HG02870 (cell line): ENCODE measurements around the gene DLL3.
A peak's percentile ranks its signal among the peaks of the same experiment; 100 is the strongest.

ENCODE experiments used
- ATAC-seq: cut with Tn5 transposase; IDR thresholded peaks from one replicate; pipeline ENCODE4 v1.9.1; 2021; ENCODE audit warnings: mild to moderate bottlenecking, moderate library complexity; ENCODE audit not compliant: unreplicated experiment

The DLL3 gene

GRCh38 chr19:39515551-39516191, 16.9 kb downstream of the DLL3 start:
- ATAC-seq, result no peak

- no peak for ATAC-seq
These were observed 17.5 kb downstream of the DLL3 start for GRCh38 chr19:39516270-39516669.

- ATAC-seq, result no peak
These were observed 18.7 kb downstream of the DLL3 start for GRCh38 chr19:39517432-39517831.

GRCh38 chr19:39518458-39518857, 19.7 kb downstream of the DLL3 start:
- no peak for ATAC-seq

GRCh38 chr19:39518975-39519374, 20.2 kb downstream of the DLL3 start:
- ATAC-seq, result no peak

GRCh38 chr19:39520541-39521484, 22.1 kb downstream of the DLL3 start:
- no peak for ATAC-seq

GRCh38 chr19:39524495-39524894, 25.7 kb downstream of the DLL3 start:
- no peak for ATAC-seq

- no peak for ATAC-seq
These were observed 26.5 kb downstream of the DLL3 start for GRCh38 chr19:39525205-39525604.

GRCh38 chr19:39531834-39532232, 33.1 kb downstream of the DLL3 start:
- no peak for ATAC-seq

- peak; percentile 89 for ATAC-seq
These were observed 33.7 kb downstream of the DLL3 start, which contains the start of gene EID2B for GRCh38 chr19:39532233-39533002. TSS of gene EID2B (minus strand) at chr19:39532852. CDS start at chr19:39532802, 50 bp downstream.

- no peak for ATAC-seq
These were observed 34.3 kb downstream of the DLL3 start for GRCh38 chr19:39533003-39533512.

- no peak for ATAC-seq
These were observed 35.0 kb downstream of the DLL3 start for GRCh38 chr19:39533791-39534190.

- ATAC-seq, result no peak
These were observed 40.4 kb downstream of the DLL3 start for GRCh38 chr19:39539165-39539517.

- ATAC-seq, result peak; percentile 91
These were observed 41.0 kb downstream of the DLL3 start, which contains the start of gene EID2 for GRCh38 chr19:39539518-39540332. TSS of gene EID2 (minus strand) at chr19:39540161. CDS start at chr19:39540079, 82 bp downstream.

GRCh38 chr19:39540333-39540673, 41.6 kb downstream of the DLL3 start:
- no peak for ATAC-seq

- no peak for ATAC-seq
These were observed 43.5 kb downstream of the DLL3 start for GRCh38 chr19:39542206-39542605.

GRCh38 chr19:39543477-39543857, 44.7 kb downstream of the DLL3 start:
- no peak for ATAC-seq

GRCh38 chr19:39544226-39544903, 45.6 kb downstream of the DLL3 start:
- ATAC-seq, result no peak

GRCh38 chr19:39544911-39545310, 46.2 kb downstream of the DLL3 start:
- ATAC-seq, result no peak

- no peak for ATAC-seq
These were observed 47.9 kb downstream of the DLL3 start for GRCh38 chr19:39546599-39546998.
